Measurements from ENCODE around the gene ENHO. TPM values are rescaled to one million over a fixed set of nuclear protein-coding genes. Genes with fewer than 3 reads are reported as not detected.

ENHO gene
- total and polyA plus RNA-seq, 2 of the 8 experiments (the other 6 are each of a cell fraction or from before 2014, with no cell fraction given), result 12.2 to 49.4 TPM

DNA sequence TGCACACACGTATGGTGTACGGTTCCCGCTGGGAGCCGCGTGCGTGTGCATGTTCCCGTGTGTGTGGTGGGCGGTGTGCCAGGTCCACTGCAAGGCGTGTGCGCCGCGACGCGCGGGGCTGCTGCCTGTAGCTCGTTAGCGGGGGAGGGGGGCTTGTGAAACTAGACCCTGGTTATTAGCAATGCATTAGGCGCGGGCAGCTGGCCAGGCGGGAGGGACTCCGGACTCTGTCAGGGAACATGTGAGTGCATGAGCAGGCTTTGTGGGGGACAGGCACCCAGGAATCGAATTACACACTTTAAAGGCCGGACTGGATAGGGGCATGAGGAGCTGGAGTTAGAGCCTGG lies 32.2 kb upstream of the ENHO start:
- Histone ChIP-seq H2BK15ac (ENCODE audit: low read length) (peak overlapping the region; percentile 98; the same call in 1 of the 2 replicates), H2AFZ (ENCODE audit: low read length) (no peak overlapping the region), H3K79me1 (ENCODE audit: low read depth, low read length) (0 out of 2 replicates have a peak, but pooled peaks cover 2% of the 10 kb centered on the region), H4K20me1 (replicated peaks in 1 of 2; ENCODE audit: control insufficient read depth in 1 of 2, insufficient read depth in 2 of 2, low read length in 2 of 2) (no peaks in the 10 kb centered on the region), H3K14ac (ENCODE audit: insufficient read length) (no peak overlapping the region), H3K36me3 (ENCODE audit: control insufficient read depth in 2 of 4, insufficient read depth in 4 of 4, low read length in 3 of 4) (no peaks in the 10 kb centered on the region), H2BK120ac (replicated peaks; ENCODE audit: low read depth, low read length) (no peak overlapping the region), H3K23me2 (ENCODE audit: low read depth, low read length) (no peaks in the 10 kb centered on the region), H3K27me3 (replicated peaks in 1 of 4; ENCODE audit: control insufficient read depth in 3 of 4, extremely low read depth in 1 of 4, insufficient read depth in 3 of 4, low read length in 3 of 4) (no peaks in the 10 kb centered on the region; a peak in 1 of 7 replicates), H3K56ac (replicated peaks; ENCODE audit: insufficient read length, low read depth, low read length) (no peak overlapping the region), H3K27ac (ENCODE audit: low read depth, low read length) (no peak overlapping the region), H3K4me3 (ENCODE audit: extremely low read depth in 1 of 4, insufficient read depth in 2 of 4, low read depth in 3 of 4, low read length in 4 of 4) (no peak overlapping the region), H3K4me1 (replicated peaks in 1 of 4; ENCODE audit: control insufficient read depth in 3 of 4, insufficient read depth in 4 of 4, low read length in 3 of 4) (peaks cover 5 to 25% (median 20%) of the 10 kb centered on the region in 4 experiments), H2BK20ac (ENCODE audit: low read length) (peak overlapping the region; percentile 83; the same call in 1 of the 2 replicates), H2BK12ac (ENCODE audit: low read depth, low read length) (peak overlapping the region; percentile 96; the same call in 1 of the 2 replicates), H2BK5ac (ENCODE audit: low read depth, low read length) (peak overlapping the region; percentile 72; the same call in 1 of the 2 replicates), H3K9ac (replicated peaks in 1 of 4; ENCODE audit: extremely low read depth in 1 of 4, low read depth in 3 of 4, low read length in 3 of 4) (no peak overlapping the region), H4K91ac (replicated peaks; ENCODE audit: insufficient read length, low read length) (no peak overlapping the region), H3K4me2 (ENCODE audit: insufficient read depth in 1 of 2, low read depth in 2 of 2, low read length in 2 of 2) (peak overlapping the region in 1 of 2 experiments; percentile 24; a peak in 1 of 4 replicates), H2AK5ac (ENCODE audit: low read depth, low read length) (no peak overlapping the region), H3K79me2 (ENCODE audit: control insufficient read depth in 1 of 2, insufficient read depth in 2 of 2, low read length in 2 of 2) (no peaks in the 10 kb centered on the region), H3K4ac (replicated peaks; ENCODE audit: insufficient read length, low read depth, low read length) (no peak overlapping the region), H3K23ac (ENCODE audit: insufficient read length) (no peak overlapping the region), H3K9me3 (ENCODE audit: insufficient read depth in 2 of 2, low read depth in 1 of 2, low read length in 1 of 2) (no peaks in the 10 kb centered on the region), H4K8ac (ENCODE audit: extremely low read depth, insufficient read depth, low read length) (peak overlapping the region; percentile 82), H4K5ac (ENCODE audit: insufficient read length, low read depth, low read length) (no peak overlapping the region), H3K18ac (ENCODE audit: extremely low read depth, low read length) (peak overlapping the region; percentile 25; the same call in 1 of the 2 replicates)
- CTCF ChIA-PET (ENCODE audit: partially characterized antibody), result interaction anchor here (0.8 to 11.9 kb wide), 10 partner anchors 7 to 79 kb away, joined by 3 to 241 read pairs (median 5); no protein-coding TSS in a partner anchor
- DNase-seq (ENCODE audit: low read depth in 1 of 2, low spot score in 2 of 2) (peak in 1 of 2 experiments; percentile 47), FAIRE-seq (no peak)
- TF ChIP-seq HDAC2 (IDR thresholded peaks at IDR 0.05; ENCODE audit: borderline replicate concordance in 1 of 2, low read depth in 2 of 2, low read length in 2 of 2) (no peak), RXRA (IDR thresholded peaks at IDR 0.05; ENCODE audit: insufficient read depth, low read depth, low read length) (no peak), MAFK (IDR thresholded peaks at IDR 0.05; ENCODE audit: low read depth, low read length) (no peak), PHF8 (conservative IDR thresholded peaks at IDR 0.05; ENCODE audit: low read depth, low read length) (no peak), SP1 (IDR thresholded peaks at IDR 0.05; ENCODE audit: low read depth, low read length) (no peak), EZH2 (IDR thresholded peaks at IDR 0.05; ENCODE audit: low read depth, low read length, severe bottlenecking) (no peak), CBX5 (IDR thresholded peaks at IDR 0.05; ENCODE audit: low read depth, low read length) (no peak), GABPA (IDR thresholded peaks at IDR 0.05; ENCODE audit: borderline replicate concordance, insufficient read depth, low read length) (no peak), USF2 (IDR thresholded peaks at IDR 0.05; ENCODE audit: low read length) (no peak), SRF (IDR thresholded peaks at IDR 0.05; ENCODE audit: low read depth, low read length) (no peak), BCL11A (IDR thresholded peaks at IDR 0.05; ENCODE audit: low read depth in 2 of 2, low read length in 2 of 2) (no peak)
- 81% methylated on average over 23 of the region's 23 CpGs; no CpG with 5 or more reads in 1 of the 2 experiments for WGBS, 2 experiments (ENCODE audit: extremely low coverage in 1 of 2, insufficient coverage in 1 of 2, insufficient read length in 1 of 2, insufficient replicate concordance in 2 of 2, low coverage in 1 of 2, low lambda C conversion rate in 2 of 2, missing lambda C conversion rate in 1 of 2)
- POLR2A ChIA-PET (ENCODE audit: partially characterized antibody), result interaction anchor here (0.5 to 1.6 kb wide), 5 partner anchors 9 to 585 kb away, joined by 3 to 5 read pairs (median 3); no protein-coding TSS in a partner anchor
